GM19035 (cell line): ENCODE results near the gene P3H2.
"Not testable (repeated sequence)": the region's sequence is repeated elsewhere in the genome, so short reads cannot be mapped to it uniquely, and the experiment has no call there.

Experiments used
- ATAC-seq: cut with Tn5 transposase; IDR thresholded peaks from one replicate; pipeline ENCODE4 v1.9.1; 2021; ENCODE audit not compliant: unreplicated experiment

Gene P3H2

DNA sequence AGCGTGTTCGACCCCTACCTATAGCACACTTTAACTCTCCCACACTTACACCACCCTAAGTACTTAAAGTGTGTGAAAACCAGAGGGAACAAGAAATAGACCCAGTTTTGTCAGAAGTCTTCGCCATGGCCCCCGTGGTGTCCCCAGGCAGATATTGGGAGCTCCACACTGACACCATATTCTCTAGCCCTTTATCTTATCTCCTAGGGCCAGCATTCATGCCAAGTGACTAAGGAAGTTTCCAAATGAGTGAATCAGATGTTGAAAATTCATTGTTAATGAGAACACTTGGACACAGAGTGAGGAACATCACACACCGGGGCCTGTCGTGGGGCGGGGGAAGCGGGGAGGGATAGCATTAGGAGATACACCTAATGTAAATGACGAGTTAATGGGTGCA lies 31.8 kb downstream of the P3H2 start:
- no peak for ATAC-seq

DNA sequence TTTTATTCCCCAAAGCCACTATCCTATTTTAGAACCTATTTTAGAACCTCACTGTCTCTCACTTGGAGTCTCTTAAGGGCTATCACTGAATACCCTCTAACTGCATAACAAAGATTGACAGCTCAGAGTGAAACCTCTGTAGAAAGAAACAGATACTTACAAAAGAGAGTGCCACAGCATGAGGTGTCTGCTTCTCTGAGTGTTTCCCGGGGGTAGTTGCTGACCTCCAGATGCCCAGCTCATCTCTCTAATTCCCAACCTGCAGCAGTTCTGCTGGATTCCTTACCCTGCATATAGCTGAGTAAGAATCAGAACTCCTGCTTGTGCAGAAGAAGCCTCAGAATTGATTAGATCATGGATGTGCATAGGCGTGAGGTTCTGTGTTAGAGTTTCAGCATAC lies 34.5 kb downstream of the P3H2 start:
- ATAC-seq, result no peak

DNA sequence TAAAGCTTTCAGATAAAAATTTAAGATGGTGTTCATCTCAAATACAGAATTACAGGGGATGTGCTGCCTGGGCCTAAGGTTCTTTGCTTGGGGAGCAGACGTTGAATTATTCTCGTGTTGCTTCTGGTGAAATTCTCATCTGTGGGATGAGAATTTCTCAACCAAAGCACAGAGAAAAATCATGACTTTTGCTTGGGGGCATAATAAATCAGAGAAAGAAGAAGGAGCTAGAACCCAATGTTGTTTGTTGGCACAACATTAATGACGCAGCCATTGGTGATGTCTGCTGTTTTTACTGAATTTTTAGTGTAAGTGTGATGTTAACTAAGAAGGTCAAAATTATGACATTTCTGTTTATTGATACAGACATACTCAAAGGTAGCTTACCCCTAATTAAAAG lies 35.7 kb downstream of the P3H2 start:
- ATAC-seq, result no peak

DNA sequence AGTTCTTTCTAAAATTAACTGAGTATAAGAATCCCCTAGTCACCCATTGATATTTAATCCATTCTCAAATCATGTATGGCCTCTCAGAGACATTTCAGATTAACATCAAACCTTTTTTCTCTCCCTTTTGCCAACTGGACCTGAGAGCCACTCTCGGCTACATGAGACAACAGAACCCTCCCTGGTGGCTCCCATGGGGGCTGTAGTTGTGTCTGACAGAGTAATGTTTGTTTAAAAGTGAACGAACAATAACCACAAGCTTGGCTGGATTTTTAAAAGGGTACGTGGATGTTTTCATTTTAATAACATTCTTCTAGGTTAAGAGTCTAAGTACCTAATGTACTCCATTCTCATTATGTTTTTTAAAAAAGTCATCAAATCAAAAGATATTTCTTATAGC lies 37.1 kb downstream of the P3H2 start:
- no peak for ATAC-seq

DNA sequence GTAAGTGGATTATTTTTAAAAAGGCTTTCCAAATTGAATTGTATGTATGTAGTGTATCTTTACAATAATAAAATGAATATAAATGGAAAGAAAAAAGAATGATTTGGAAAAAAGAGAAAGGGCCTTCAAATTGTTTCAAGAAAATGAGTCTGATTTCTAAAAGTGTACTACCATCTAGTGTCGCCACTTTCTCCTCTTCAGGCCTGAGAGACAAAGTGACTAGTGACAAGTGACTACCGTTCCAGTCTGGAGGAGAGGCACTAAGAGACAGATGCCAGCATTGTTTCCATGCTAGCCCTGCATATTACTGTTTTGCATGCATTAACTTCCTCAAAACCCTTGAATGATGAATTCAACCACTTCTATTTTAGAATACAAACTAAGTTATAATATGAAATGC lies 39.3 kb downstream of the P3H2 start:
- no peak for ATAC-seq

DNA sequence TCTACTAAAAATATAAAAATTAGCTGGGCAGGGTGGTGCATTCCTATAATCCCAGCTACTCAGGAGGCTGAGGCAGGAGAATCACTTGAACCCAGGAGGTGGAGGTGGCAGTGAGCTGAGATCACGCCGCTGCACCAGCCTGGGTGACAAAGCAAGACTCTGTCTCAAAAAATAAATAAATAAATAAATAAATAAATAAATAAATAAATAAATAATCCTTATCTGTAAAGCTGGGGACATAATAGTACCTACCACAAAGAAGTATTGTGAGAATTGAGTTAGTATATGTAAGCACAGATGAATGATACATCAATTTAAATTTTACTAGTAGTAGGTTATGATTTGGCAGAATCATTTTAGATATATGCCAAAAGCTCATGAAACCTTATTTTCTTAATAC lies 41.5 kb downstream of the P3H2 start:
- not testable (repeated sequence) for ATAC-seq

DNA sequence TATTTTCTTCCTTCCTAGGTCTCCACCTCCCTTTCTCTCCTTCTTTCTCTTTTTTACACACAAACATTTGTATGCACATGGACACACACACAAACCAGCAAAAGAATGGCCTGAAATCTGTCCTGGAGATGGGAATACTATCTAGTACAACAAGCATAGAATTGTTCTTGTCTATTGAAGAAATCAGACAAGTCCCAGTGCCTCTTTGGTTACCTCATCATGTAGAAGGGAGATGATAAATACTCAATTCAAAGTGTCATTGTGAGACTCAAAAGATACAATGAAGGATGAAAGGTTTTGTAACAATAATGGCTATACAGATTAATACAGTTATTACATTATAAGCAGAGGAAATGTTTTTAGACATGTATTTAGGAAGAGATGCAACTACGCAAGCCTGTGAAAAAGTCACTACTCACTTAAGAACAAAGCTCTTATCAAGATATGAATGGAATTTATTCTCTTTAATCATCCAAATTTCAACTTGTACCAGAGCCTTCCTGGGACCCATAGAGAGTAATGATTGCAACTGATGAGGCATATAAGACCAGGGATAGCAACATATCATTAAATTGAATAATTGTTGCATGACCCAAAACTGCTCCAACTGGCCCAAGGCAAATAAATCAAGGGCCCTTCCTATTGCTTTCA lies 43.2 kb downstream of the P3H2 start:
- no peak for ATAC-seq

DNA sequence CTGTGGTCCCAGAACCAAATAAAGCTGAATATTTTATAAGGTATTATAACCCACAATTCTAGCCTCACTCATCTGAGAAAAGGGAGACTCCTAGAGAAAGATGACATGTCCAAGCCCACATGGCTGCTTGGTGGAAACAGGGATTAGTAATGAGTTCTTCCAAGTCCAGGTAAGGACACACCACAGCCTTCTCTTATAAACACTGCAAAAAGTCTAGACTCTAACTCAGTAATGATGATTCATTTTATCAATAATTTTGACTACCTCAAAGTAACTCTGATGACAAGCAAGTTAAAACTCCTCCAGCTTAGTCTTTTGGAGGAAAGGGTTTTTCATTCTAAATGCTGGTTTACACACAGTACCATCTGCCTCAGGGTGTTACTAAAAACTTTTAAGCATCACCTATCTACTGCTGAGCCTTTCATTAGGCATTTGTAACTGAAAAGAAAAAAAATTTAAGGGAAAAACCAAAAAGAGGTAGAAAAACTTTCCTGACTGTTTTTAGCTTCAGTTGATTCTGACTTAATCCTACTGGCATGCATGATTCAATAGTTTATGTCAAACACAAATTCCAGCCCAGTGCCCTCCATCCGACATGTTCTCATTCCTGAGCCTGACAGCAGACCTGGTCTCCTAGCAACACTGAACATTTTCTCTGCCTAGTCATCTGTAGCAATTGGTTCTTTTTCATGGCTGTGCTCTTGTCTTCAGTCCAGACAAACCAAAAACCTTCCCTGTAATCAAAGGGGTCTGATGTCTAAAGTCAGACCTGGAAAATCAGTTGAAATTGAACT lies 43.9 kb downstream of the P3H2 start:
- ATAC-seq, result no peak

DNA sequence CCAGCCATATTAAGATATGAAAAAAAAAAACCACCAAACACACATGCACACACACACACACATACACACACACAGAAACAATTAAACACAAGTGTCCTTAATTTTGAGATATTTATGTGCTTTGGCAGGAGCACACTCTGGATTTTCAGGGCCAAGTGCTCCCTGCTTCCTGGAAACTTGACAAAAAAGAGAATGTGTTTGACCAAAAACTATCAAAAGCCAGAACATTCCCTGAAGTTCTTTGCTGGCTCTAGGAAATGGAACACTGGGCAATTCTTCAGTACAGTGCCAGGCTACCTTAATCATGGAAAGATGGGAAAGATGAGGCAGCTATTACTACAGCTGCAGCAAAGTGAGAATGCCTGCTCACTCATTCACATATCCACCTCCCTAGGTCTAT lies 44.6 kb downstream of the P3H2 start:
- ATAC-seq, result no peak

DNA sequence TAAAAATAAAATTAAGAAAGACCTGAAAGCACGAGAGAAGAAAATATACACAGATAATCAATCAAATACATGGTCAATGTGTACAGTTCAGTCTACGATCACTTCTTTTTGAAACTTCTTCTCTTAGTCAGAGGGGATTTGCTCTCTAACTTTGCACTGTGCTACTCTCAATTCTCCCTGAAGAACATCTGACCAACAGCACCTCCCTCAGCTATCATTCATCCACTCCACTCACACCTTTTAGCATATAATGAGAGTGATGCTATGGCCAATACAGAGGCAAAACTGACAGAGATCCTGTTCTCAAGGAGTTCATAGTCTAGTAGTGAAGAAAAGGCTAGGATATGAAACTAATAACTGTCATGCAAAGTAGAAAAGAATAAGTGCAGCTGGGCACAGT lies 45.9 kb downstream of the P3H2 start:
- ATAC-seq, result no peak

DNA sequence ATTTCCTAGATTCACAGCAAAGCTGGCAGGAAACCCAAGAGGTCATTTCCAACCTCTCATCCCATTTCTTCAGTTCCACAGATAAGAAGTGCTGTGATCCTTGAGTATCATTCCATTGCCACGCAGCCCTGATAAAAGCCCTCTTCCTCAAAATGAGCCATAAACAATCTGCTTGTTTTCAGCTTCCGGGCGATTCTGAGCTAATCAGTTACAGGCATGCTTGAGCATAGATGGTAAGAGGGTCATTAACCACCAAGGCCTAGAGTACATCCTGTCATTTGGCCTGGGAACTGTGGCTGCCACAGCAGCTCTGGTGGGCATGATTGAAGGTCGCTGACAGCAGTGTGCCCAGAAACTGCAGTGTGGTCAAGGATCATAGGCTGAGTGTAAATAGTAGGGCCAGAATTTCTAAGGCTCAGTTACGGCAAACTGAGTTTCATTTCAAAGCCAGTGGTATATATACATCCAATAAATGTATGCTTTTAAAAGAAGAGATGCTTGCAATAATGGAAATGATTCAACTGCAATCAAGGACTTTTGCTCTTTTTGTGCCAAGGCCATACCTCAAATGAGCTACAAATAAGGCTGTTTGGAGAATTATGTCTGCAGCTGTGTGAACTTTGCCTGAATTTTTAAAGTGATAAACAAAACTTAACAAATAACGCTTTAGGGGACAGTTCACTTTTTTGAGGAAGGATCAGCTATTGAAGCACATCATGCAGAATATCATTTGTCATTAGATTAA lies 47.3 kb downstream of the P3H2 start:
- no peak for ATAC-seq

DNA sequence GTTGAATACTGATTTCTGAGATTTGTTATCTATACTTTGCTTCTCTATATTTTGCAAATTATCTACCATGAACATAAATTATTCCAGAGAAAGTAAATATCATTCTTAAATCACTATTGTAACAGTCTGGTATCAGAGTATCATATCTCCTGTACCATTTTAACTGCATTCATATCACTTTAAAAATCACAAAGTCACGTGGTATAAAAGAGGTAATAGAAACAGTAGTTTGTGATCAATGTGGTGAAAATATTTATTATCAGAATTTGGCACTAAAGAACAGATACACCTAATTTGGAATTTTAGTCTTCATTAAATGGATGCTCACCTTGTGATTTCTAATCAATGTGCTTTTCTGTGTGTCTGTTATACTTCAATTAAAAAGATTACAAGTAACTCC lies 47.8 kb downstream of the P3H2 start:
- no peak for ATAC-seq

DNA sequence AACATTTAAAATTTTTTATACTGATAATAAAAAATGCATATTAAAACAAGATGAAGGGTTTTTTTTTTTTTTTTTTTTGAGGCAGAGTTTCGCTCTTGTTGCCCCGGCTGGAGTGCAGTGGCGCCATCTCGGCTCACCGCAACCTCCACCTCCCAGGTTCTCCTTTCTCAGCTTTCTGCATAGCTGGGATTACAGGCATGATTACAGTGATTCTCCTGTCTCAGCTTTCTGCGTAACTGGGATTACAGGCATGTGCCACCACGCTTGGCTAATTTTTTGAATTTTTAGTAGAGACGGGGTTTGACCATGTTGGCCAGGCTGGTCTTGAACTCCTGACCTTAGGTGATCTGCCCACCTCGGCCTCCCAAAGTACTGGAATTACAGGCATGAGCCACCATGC lies 48.8 kb downstream of the P3H2 start:
- ATAC-seq, result not testable (repeated sequence)

DNA sequence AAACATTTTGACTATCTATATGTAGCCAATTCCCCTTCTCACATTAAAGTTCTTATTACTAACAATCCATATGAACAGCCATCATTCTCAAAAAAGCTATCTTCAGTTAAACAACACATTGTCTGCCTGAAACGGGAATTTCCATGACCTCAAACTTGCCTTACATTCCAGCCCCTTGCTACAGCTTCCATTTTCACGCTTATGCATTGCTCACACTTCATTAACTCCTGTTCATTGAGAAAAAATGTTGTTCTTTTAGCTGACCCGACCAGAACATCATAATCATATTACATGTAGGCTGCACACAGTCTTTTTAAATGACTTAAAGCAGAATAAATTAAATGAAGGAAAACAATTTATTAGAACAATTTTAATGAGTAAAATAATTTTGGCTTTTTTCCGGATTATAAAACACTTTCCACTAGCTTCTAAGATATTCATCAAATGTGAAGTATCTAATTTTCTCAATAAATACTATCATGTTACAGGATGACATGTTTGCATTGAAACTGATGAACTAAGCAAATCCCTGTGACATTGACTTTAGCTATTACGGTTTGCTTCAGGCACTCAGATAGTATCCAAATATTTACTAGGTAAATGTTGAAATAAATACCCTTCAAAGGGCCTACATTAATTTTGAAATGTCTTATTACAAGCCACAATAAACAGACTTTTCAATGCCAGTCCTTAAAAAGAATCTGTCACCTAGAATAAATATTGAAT lies 49.9 kb downstream of the P3H2 start:
- no peak for ATAC-seq

DNA sequence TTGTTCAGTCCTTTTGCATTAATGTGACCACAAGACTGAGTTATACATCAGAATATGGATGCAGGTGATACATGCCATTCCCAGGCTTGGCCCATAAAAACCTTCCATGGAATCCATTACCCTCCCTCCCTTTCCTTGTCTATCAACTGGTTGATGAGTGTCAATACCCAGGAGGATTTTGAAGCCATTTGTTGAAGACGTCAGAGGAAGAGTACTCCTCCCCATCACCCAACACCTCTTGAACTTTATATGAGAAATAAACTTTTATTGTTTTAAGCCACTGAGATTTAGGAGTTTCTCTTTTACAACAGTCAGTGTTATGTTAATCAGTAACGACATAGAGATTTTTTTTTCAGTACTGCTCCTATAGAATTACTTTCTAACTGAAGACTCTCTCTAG lies 55.5 kb downstream of the P3H2 start:
- ATAC-seq, result no peak

DNA sequence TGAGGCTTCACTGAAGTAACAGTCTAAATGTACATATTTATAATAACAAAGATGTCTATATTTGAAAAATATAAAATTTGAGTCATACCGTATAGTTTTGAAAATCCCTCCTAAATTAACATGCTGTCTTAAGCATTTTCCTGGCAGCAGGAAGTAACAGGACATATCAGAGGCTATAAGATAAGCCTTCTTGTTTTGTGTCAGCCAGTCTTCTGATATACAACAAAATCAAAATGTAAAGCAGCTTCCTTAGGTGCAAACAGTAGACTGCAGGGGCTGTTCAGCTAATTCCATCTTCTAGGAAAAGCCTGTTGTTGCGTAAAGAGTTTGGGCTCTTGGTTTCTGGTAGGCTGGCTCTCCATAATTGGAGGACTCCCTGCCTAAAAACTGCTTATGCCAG lies 56.0 kb downstream of the P3H2 start:
- no peak for ATAC-seq

DNA sequence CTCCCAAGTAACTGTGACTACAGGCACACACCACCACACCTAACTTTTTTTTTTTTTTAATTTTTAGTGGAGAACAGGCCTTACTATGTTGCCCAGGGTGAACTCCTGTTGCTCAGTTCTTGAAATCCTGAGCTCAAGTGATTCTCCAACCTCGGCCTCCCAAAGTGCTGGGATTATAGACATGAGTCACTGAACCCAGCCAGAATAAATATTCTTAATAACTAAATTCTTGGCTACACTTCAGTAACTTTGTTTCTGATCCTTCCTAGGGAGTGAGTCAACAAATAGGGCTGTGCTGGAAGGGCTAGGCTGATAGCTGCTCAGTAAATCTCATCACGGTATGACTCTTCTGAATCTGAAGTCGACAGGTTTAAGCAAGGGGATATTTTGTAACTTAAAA lies 56.6 kb downstream of the P3H2 start:
- no peak for ATAC-seq

DNA sequence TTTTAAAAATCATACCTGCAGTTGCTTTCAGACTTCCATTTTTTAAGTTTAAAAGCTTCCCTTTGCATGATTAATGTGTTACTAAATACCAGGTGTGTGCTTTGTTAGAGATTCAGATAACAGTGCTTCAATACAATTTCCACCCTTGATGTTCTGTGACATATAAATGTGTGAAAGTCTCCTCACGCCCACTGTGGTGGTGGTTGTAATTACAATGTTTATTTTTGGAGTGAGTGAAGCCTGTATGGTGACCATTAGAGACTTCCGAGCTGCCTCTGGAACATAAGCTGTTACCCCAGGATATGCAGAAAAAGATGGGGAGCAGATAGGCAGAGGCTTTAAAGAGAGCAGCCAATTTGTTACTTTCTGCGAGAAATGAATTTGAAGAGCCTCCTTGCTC lies 57.2 kb downstream of the P3H2 start:
- no peak for ATAC-seq

DNA sequence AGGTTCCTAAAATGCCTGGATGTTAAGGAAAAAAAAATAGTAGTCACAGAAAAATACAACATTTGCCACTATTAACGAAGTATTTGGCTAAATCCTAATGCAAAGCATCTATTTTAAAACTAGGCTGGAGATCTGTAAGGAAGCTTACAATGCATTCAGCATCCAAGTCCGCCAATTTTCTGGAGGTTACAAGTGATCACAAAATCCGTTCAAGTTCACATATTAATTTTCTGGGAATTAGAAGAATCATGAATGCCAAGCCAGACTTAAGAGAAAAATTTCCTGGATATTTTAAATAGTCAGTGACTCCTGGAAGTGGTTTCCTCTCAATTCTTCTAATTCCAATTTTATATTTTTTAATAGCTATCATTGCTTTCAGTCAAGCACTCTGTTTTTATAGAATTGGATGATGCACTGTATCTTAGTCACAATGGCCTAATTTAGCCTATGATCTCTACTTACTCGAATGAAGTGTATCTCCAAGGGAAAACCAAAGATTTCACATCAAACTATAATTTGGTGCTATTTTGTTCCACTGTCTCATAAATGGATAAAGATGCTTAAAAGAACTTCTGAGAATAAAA lies 60.4 kb downstream of the P3H2 start:
- ATAC-seq, result no peak

DNA sequence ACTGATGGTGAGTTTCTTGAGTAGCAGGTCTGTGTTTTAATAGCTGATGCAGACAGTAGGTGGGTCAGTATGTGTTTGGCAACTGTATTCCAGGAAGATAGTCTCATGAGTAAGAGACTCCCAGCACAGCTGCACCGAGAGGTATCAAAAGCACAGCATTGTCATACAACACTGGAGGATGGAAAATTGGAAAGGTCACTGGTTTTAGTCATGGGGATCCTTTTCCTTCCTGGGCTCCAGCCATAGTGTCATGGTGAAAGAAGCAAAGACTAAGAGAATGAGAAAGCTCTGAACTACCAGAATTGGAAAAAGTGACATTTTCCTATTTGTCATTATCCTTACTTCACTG lies 61.5 kb downstream of the P3H2 start:
- no peak for ATAC-seq

DNA sequence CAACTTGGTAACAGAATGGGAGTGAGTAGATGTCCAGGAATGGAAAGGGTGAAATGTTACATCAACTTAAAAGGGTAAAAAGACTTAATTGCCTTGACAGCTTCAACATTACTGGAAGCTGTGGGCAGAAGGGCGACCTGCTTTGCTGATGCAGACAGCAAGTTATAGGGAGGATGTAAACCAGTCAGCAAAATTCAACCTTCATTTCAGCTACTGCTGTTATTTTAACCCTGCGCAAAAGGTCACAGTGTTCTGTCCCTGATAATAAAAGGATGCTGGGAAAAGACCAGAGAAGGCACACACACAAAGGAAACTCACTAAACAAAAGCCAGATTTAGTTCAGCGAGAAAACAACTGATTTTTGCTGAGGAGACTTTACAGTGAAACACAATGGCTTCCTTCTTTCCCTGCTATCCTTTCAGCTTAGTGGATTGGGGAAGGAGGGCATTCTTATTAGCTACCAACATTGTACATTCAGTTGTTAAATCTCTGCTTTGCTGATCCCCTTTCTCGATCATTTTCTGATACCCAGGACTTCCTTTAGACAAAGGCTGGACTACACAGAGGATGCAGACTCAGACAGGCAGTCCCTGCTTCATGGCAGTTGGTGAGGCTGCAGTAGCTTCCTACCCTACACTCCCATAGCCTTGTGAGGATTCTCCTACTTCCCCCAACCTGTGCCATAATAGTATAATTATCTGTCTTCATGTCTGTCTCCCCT lies 62.0 kb downstream of the P3H2 start:
- no peak for ATAC-seq
